HEK293 (cell line): ENCODE results near the gene SH3D19.

Experiments
- CTCF ChIA-PET: fragments of 350-600 bp; formaldehyde crosslinking; extraction: SDS; loops from one replicate; lab custom pipeline; 2021; ENCODE audit warnings: antibody characterized with exemption; lab: Yijun Ruan, JAX
- POLR2A ChIA-PET: fragments of 300-600 bp; formaldehyde crosslinking; extraction: SDS; loops from one replicate; lab custom pipeline; 2020; ENCODE audit warnings: antibody characterized with exemption, inconsistent platforms; lab: Yijun Ruan, JAX
- H3K27ac ChIP-seq: fragments of 200-500 bp; sonication (Bioruptor generic); 2 replicates; pipeline ENCODE4 v1.5.1; 2014; ENCODE audit warnings: low read depth, low read length, control low read depth, inconsistent platforms; ENCODE audit errors: extremely low read depth
- H3K36me3 ChIP-seq, 2 experiments: fragments of 200-500 bp in 1 of 2; sonication (Bioruptor generic) in 1 of 2; 1 replicate in 1 of 2; 2 replicates in 1 of 2; pipeline ENCODE4 v1.5.1; 2014 to 2017; ENCODE audit warnings: inconsistent platforms in 2 of 2, low read length in 2 of 2; ENCODE audit not compliant: control insufficient read depth in 2 of 2, insufficient read depth in 1 of 2
- H3K4me1 ChIP-seq: fragments of 200-500 bp; sonication (Bioruptor generic); 2 replicates; pipeline ENCODE4 v1.5.1; 2014; ENCODE audit warnings: mild to moderate bottlenecking, low read length, inconsistent platforms; ENCODE audit not compliant: control insufficient read depth, insufficient read depth
- H3K4me3 ChIP-seq: 2 replicates; pipeline ENCODE4 v1.5.1; 2011; ENCODE audit warnings: low read depth, mild to moderate bottlenecking, control low read depth, low read length, moderate library complexity
- H3K9me3 ChIP-seq: fragments of 200-500 bp; sonication (Bioruptor generic); 2 replicates; pipeline ENCODE4 v1.5.1; 2014; ENCODE audit warnings: low read depth, low read length, inconsistent platforms; ENCODE audit not compliant: control insufficient read depth, insufficient read depth
- GLI4 ChIP-seq: fragments of 450-650 bp; formaldehyde crosslinking; IDR thresholded peaks from 2 replicates; pipeline ENCODE4 v1.5.1; 2016; ENCODE audit warnings: missing biosample characterization, missing genetic modification characterization
- KLF16 ChIP-seq: fragments of 450-650 bp; formaldehyde crosslinking; IDR thresholded peaks from 2 replicates; pipeline ENCODE4 v1.5.1; 2017; ENCODE audit warnings: missing biosample characterization, missing genetic modification characterization
- KLF7 ChIP-seq: fragments of 450-650 bp; formaldehyde crosslinking; IDR thresholded peaks from 2 replicates; pipeline ENCODE4 v1.5.1; 2016; ENCODE audit warnings: missing biosample characterization, missing genetic modification characterization, borderline replicate concordance
- OSR2 ChIP-seq: fragments of 450-650 bp; formaldehyde crosslinking; IDR thresholded peaks from 2 replicates; pipeline ENCODE4 v1.5.1; 2016; ENCODE audit warnings: missing biosample characterization, missing genetic modification characterization
- REST ChIP-seq: fragments of 450-650 bp; formaldehyde crosslinking; IDR thresholded peaks from 2 replicates; pipeline ENCODE4 v1.5.1; 2016; ENCODE audit warnings: missing biosample characterization, missing genetic modification characterization
- ZBTB21 ChIP-seq: fragments of 450-650 bp; formaldehyde crosslinking; IDR thresholded peaks from 2 replicates; pipeline ENCODE4 v1.5.1; 2017; ENCODE audit warnings: missing biosample characterization, missing genetic modification characterization
- ZBTB48 ChIP-seq: fragments of 450-650 bp; formaldehyde crosslinking; IDR thresholded peaks from 2 replicates; pipeline ENCODE4 v1.5.1; 2016; ENCODE audit warnings: missing biosample characterization, missing genetic modification characterization
- ZFP3 ChIP-seq: fragments of 450-650 bp; formaldehyde crosslinking; IDR thresholded peaks from 2 replicates; pipeline ENCODE4 v1.5.1; 2016; ENCODE audit warnings: low read depth, missing biosample characterization, missing genetic modification characterization
- ZNF121 ChIP-seq: fragments of 450-650 bp; formaldehyde crosslinking; IDR thresholded peaks from 2 replicates; pipeline ENCODE4 v1.5.1; 2016; ENCODE audit warnings: missing biosample characterization, missing genetic modification characterization
- ZNF146 ChIP-seq: fragments of 450-650 bp; formaldehyde crosslinking; IDR thresholded peaks from 2 replicates; pipeline ENCODE4 v1.5.1; 2016; ENCODE audit warnings: missing biosample characterization, missing genetic modification characterization
- ZNF169 ChIP-seq: fragments of 450-650 bp; formaldehyde crosslinking; IDR thresholded peaks from 2 replicates; pipeline ENCODE4 v1.5.1; 2016; ENCODE audit warnings: missing biosample characterization, missing genetic modification characterization
- ZNF362 ChIP-seq: fragments of 450-650 bp; formaldehyde crosslinking; IDR thresholded peaks from 2 replicates; pipeline ENCODE4 v1.5.1; 2016; ENCODE audit warnings: missing biosample characterization, missing genetic modification characterization
- ZNF366 ChIP-seq: fragments of 450-650 bp; formaldehyde crosslinking; conservative IDR thresholded peaks from 2 replicates; pipeline ENCODE4 v1.5.1; 2016; ENCODE audit warnings: missing biosample characterization, missing genetic modification characterization
- ZNF585B ChIP-seq: fragments of 450-650 bp; formaldehyde crosslinking; IDR thresholded peaks from 2 replicates; pipeline ENCODE4 v1.5.1; 2016; ENCODE audit warnings: missing biosample characterization, missing genetic modification characterization
- ZNF76 ChIP-seq: fragments of 450-650 bp; formaldehyde crosslinking; IDR thresholded peaks from 2 replicates; pipeline ENCODE4; 2016; ENCODE audit warnings: low read depth, missing biosample characterization, missing genetic modification characterization, borderline replicate concordance
- ZNF777 ChIP-seq: fragments of 450-650 bp; formaldehyde crosslinking; IDR thresholded peaks from 2 replicates; pipeline ENCODE4 v1.5.1; 2017; ENCODE audit warnings: missing biosample characterization, missing genetic modification characterization, borderline replicate concordance
- ZXDB ChIP-seq: fragments of 450-650 bp; formaldehyde crosslinking; IDR thresholded peaks from 2 replicates; pipeline ENCODE4 v1.5.1; 2016; ENCODE audit warnings: missing biosample characterization, missing genetic modification characterization
- TF ChIP-seq, protein P1 (sequence below): fragments of 450-650 bp; formaldehyde crosslinking; IDR thresholded peaks from 2 replicates; pipeline ENCODE4 v1.5.1; 2016; ENCODE audit warnings: missing biosample characterization, missing genetic modification characterization
- TF ChIP-seq, protein P2 (sequence below): fragments of 450-650 bp; formaldehyde crosslinking; optimal IDR thresholded peaks from 2 replicates; pipeline ENCODE3; 2016; ENCODE audit warnings: missing biosample characterization, mild to moderate bottlenecking, missing genetic modification characterization
- TF ChIP-seq, protein P3 (sequence below): fragments of 450-650 bp; formaldehyde crosslinking; IDR thresholded peaks from 2 replicates; pipeline ENCODE4 v1.5.1; 2016; ENCODE audit warnings: missing biosample characterization, missing genetic modification characterization

The SH3D19 gene

GRCh38 chr4:151347490-151348235 lies 22.3 kb upstream of the SH3D19 start:
- Histone ChIP-seq H3K9me3 (no peaks in the 10 kb centered on the region), H3K36me3 (no peaks in the 10 kb centered on the region), H3K4me1 (no peaks in the 10 kb centered on the region), H3K27ac (no peak overlapping the region), H3K4me3 (no peak overlapping the region)
- CTCF ChIA-PET: no interaction called here
- no peak for TF ChIP-seq KLF7 (tag by site-specific recombination)
- no peak for TF ChIP-seq GLI4 (tag by site-specific recombination)
- TF ChIP-seq ZBTB48: no peak
- no peak for TF ChIP-seq ZNF366 (tag by site-specific recombination)
- TF ChIP-seq KLF16 (tag by site-specific recombination): no peak
- POLR2A ChIA-PET: no interaction called here

DNA sequence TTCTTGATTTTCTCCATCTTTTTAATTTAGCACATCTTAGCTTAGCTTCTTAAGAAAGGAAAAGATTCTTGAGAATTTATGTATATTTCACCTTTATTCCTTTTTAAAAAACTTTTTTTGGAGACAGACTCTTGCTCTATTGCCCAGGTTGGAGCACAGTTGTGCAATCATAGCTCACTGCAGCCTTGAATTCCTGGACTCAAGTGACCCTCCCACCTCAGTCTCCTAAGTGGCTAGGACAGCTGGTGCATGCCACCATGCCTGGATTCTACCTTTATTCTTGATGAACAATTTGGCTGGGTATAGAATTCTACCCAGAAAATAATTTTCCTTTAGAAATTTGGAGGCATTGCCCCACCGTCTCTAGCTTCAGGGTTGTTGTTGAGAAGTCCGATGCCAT lies 19.5 kb upstream of the SH3D19 start:
- no peak for TF ChIP-seq ZBTB21
- no peak for TF ChIP-seq ZNF76 (tag by site-specific recombination)
- no peak for TF ChIP-seq ZNF777
- TF ChIP-seq ZNF146 (tag by site-specific recombination): no peak
- Histone ChIP-seq H3K27ac (no peak overlapping the region), H3K4me3 (no peak overlapping the region), H3K9me3 (no peaks in the 10 kb centered on the region), H3K36me3 (no peaks in the 10 kb centered on the region), H3K4me1 (no peaks in the 10 kb centered on the region)
- ChIA-PET POLR2A (no interaction called here), CTCF (interaction anchor here (1.4 kb wide), 1 partner anchor 69 kb away, joined by 3 read pairs; no protein-coding TSS in a partner anchor)

GRCh38 chr4:151340751-151341385 lies 15.5 kb upstream of the SH3D19 start:
- no peaks in the 10 kb centered on the region for H3K4me1 ChIP-seq
- no peak overlapping the region for H3K27ac ChIP-seq
- no peaks in the 10 kb centered on the region for H3K9me3 ChIP-seq
- no peak overlapping the region for H3K4me3 ChIP-seq
- ChIA-PET POLR2A (no interaction called here), CTCF (no interaction called here)
- no peaks in the 10 kb centered on the region for H3K36me3 ChIP-seq
- TF ChIP-seq REST: no peak
- TF ChIP-seq OSR2 (tag by site-specific recombination): no peak
- TF ChIP-seq, protein P1, sequence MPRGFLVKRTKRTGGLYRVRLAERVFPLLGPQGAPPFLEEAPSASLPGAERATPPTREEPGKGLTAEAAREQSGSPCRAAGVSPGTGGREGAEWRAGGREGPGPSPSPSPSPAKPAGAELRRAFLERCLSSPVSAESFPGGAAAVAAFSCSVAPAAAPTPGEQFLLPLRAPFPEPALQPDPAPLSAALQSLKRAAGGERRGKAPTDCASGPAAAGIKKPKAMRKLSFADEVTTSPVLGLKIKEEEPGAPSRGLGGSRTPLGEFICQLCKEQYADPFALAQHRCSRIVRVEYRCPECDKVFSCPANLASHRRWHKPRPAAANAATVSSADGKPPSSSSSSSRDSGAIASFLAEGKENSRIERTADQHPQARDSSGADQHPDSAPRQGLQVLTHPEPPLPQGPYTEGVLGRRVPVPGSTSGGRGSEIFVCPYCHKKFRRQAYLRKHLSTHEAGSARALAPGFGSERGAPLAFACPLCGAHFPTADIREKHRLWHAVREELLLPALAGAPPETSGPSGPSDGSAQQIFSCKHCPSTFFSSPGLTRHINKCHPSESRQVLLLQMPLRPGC: no peak
- TF ChIP-seq KLF7 (tag by site-specific recombination): no peak
- TF ChIP-seq ZBTB21: no peak
- no peak for TF ChIP-seq ZNF169 (tag by site-specific recombination)
- TF ChIP-seq ZNF121: no peak
- TF ChIP-seq, protein P2, sequence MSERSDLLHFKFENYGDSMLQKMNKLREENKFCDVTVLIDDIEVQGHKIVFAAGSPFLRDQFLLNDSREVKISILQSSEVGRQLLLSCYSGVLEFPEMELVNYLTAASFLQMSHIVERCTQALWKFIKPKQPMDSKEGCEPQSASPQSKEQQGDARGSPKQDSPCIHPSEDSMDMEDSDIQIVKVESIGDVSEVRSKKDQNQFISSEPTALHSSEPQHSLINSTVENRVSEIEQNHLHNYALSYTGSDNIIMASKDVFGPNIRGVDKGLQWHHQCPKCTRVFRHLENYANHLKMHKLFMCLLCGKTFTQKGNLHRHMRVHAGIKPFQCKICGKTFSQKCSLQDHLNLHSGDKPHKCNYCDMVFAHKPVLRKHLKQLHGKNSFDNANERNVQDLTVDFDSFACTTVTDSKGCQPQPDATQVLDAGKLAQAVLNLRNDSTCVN: no peak
- TF ChIP-seq, protein P3, sequence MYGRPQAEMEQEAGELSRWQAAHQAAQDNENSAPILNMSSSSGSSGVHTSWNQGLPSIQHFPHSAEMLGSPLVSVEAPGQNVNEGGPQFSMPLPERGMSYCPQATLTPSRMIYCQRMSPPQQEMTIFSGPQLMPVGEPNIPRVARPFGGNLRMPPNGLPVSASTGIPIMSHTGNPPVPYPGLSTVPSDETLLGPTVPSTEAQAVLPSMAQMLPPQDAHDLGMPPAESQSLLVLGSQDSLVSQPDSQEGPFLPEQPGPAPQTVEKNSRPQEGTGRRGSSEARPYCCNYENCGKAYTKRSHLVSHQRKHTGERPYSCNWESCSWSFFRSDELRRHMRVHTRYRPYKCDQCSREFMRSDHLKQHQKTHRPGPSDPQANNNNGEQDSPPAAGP: no peak
- no peak for TF ChIP-seq ZXDB (tag by site-specific recombination)
- no peak for TF ChIP-seq ZNF585B (tag by site-specific recombination)
- TF ChIP-seq ZFP3: no peak
- TF ChIP-seq ZNF362 (tag by site-specific recombination): no peak
